Breast epithelium (tissue), 3 donors: ENCODE data around the gene HBS1L.

Experiments used
- POLR2A ChIP-seq: fragments of 450-650 bp; IDR thresholded peaks from one replicate; pipeline ENCODE4 v1.6.1; 2016; ENCODE audit warnings: antibody characterized with exemption, mild to moderate bottlenecking, moderate library complexity
- POLR2AphosphoS5 ChIP-seq, 3 donors: sonication (generic); formaldehyde crosslinking; IDR thresholded peaks; one replicate each; pipeline ENCODE4 v1.6.1; 2017; ENCODE audit warnings: antibody characterized with exemption in 3 of 3
- TF ChIP-seq, protein P1 (sequence below), 3 donors: fragments of 450-650 bp; IDR thresholded peaks; one replicate each; pipeline ENCODE4 v1.5.1; 2016 to 2017; ENCODE audit warnings: antibody characterized with exemption in 3 of 3, mild to moderate bottlenecking in 3 of 3, moderate library complexity in 3 of 3

DNA sequence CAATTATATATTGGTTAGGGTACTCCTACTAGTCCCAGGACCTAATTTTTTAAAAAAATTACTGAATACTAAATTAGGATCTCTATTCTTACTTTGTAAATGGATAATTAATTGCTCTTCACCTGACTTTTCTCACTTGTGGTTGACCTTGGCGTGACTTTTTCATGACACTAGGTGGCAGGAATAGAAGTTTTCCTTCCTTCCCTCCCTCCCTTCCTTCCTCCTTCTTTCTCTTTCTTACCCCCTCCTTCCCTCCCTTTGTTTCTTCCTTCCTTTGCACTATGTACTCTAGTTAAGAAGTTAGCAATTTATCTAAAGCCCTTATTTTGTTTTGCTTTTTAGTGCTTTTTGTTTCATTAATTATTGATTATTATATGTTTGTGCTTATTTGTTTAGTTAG lies 20.4 kb upstream of the HBS1L start:
- TF ChIP-seq, protein P1, sequence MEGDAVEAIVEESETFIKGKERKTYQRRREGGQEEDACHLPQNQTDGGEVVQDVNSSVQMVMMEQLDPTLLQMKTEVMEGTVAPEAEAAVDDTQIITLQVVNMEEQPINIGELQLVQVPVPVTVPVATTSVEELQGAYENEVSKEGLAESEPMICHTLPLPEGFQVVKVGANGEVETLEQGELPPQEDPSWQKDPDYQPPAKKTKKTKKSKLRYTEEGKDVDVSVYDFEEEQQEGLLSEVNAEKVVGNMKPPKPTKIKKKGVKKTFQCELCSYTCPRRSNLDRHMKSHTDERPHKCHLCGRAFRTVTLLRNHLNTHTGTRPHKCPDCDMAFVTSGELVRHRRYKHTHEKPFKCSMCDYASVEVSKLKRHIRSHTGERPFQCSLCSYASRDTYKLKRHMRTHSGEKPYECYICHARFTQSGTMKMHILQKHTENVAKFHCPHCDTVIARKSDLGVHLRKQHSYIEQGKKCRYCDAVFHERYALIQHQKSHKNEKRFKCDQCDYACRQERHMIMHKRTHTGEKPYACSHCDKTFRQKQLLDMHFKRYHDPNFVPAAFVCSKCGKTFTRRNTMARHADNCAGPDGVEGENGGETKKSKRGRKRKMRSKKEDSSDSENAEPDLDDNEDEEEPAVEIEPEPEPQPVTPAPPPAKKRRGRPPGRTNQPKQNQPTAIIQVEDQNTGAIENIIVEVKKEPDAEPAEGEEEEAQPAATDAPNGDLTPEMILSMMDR (IDR thresholded peaks at IDR 0.05) = no peak
- TF ChIP-seq POLR2A = no peak
- TF ChIP-seq POLR2AphosphoS5 (IDR thresholded peaks at IDR 0.05) = no peak
